Measurements from ENCODE around the gene KIAA0825.

Gene KIAA0825

DNA sequence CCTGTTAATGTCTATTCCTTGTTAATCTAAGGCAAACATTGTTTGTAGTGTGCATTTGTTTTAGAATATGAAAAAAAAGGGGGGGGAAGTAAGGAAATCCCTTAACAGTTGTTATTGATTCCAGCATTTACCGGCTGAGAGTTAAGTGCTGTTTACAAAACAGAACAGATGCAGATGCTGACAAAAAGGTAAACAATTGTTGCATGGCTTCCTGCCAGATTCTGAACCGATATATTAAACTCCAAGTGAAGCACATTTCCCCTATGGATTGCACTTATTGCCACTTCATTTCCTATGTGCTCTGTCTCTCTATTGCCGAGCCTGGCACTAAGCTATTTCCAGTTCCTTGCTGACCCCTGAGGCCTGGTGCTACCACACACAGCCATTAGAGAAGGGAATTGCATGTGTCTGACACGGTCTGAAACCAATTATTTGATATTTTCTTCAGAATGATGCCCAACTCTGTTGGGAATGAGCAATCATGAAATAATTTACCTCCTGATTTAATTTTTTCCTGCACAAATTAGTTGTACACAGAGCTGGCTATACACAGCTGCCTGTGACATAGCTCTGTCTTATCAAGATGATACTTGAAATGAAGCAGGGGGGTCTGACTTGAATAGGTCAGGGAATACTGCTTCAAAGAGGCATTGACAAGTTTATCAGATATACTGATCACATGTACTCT is 109.8 kb downstream of the KIAA0825 start:
- DNase-seq, result no peak

GRCh38 chr5:94505327-94506068 is 112.9 kb downstream of the KIAA0825 start:
- DNase-seq, result no peak

DNA sequence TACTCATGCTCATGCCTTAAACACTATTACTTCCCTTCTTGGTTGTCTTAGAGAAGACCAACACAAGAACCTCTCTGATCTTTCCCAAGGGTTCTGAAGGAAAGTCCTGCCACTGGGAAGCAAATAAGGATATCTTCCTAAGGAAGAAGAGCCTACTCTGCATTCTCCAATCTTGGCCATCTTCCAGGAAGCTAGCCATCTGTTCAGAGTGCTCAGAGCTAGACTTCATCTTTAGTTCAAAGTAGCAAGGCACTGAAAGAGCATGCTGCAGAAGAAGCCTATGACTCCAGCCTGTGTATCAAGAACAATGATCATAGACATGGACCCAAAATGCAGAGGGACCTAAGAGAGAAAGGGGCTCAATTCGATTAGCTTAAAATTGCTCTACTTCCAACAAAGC is 114.7 kb downstream of the KIAA0825 start:
- DNase-seq, result no peak

DNA sequence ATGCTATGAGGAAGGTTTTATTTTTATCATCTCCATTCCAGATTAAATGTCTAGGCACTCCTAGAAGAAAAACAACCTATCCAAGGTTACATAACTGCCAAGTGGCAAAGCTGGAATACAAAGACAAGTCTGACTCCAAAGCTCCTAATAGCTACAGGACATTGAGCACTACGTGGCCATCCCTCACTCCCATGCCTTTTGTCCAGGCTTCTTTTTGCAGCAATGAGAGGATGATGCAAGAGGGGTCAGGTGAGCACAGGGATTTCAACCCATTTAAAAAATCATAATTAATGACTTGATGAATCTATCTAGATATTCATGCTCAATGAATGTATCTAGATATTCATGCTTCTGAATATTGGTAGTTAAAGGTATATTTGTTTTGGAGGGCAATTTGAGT is 117.0 kb downstream of the KIAA0825 start:
- no peak for DNase-seq

DNA sequence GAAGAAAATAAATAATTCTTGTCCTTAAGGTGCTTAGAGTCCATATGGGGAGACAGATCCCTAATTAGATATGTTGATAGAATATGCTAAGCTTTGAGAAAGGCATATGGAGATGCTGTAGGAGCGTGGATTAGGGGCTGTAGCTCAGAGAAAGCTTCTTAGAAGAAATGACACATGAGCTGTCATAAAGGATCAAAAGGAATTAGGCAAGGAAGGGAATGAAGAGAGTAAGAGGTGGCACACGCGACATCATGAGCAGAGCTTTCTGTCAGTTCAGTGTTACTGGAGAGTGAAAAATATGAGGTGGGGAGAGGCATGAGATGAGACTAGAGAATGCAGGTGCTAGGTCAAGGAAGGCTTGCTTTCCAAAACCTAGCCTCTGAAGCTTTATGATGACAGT is 118.6 kb downstream of the KIAA0825 start:
- no peak for DNase-seq

DNA sequence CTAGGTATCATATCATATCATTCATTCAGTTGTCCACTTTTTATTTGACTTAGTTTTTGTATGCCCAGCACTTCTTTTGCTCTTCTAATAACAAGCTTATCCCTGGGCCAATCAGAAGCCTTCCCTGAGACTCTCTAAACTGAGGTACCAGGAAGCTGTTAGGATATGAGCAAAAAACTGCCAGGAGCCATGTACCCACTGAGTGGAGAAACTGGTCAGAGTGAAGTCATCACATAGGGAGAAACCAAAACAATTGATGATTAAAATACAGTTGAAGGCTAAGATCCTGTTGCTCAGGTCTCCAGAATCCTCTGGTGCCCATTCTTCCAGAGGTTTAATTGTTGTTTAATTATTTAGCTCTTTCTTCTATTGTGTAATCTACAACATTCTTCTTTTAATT is 120.2 kb downstream of the KIAA0825 start:
- DNase-seq, result no peak

DNA sequence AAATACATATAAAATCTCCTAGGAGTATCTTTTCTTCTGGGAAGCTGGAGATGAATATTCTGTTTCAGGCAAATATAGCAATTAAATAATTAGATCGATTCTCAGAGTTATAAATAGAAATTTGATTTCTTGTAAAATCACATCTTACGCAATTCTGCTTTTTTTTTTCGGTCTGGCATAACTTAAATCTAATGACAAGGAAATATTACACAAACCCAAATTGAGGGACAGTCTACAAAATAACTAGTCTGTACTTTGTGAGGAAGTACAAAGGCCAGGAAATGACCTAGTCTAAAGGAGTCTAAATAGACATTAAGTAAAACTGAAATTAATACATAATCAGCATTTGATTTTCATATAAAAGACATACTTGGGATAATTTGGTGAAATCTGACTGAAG is 133.3 kb downstream of the KIAA0825 start:
- DNase-seq, result no peak

- no peak for DNase-seq
Observed at GRCh38 chr5:94481059-94481458, 137.3 kb downstream of the KIAA0825 start.

GRCh38 chr5:94480486-94480885 is 137.9 kb downstream of the KIAA0825 start:
- DNase-seq, result no peak

DNA sequence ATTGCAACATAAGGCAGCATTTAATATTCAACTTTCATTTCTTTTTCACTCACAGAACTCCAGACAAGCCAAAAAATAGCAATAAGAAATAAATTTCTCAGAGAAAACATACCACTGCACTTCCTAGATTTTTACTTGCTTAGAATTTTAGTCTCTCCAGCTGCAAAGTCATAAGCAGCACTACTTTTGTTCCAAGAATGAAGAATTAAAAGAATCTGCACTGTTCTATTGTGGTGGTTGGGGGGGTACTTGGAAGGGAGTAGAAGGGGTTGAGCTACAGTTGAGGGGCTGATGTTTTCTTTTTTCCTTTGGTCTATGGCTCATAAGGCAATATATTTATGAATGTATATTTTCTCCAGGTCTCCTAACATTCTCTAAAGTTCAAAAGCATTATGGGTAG is 144.5 kb downstream of the KIAA0825 start:
- DNase-seq, result no peak

- DNase-seq, result no peak
Observed at GRCh38 chr5:94471521-94471920, 146.9 kb downstream of the KIAA0825 start.

DNA sequence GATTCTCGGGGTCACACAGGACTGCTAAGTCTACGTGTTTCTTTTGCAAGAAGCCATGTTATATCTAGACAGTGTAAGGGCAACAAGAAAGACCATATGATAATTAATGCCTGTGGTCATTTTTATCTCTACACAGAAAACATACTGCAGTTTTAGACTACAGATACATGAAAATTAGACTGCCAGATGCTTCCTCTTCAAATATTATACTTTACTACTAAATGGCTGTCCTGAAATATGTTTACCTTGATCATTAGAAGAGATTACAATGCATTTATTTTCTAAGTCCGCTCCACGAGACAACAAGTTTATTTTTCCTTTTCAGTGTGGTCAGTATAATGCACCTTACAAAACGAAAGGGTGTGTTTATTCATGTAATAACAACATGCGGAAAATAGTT is 147.6 kb downstream of the KIAA0825 start:
- DNase-seq, result no peak

GRCh38 chr5:94469894-94470329 is 148.5 kb downstream of the KIAA0825 start:
- DNase-seq, result no peak

DNA sequence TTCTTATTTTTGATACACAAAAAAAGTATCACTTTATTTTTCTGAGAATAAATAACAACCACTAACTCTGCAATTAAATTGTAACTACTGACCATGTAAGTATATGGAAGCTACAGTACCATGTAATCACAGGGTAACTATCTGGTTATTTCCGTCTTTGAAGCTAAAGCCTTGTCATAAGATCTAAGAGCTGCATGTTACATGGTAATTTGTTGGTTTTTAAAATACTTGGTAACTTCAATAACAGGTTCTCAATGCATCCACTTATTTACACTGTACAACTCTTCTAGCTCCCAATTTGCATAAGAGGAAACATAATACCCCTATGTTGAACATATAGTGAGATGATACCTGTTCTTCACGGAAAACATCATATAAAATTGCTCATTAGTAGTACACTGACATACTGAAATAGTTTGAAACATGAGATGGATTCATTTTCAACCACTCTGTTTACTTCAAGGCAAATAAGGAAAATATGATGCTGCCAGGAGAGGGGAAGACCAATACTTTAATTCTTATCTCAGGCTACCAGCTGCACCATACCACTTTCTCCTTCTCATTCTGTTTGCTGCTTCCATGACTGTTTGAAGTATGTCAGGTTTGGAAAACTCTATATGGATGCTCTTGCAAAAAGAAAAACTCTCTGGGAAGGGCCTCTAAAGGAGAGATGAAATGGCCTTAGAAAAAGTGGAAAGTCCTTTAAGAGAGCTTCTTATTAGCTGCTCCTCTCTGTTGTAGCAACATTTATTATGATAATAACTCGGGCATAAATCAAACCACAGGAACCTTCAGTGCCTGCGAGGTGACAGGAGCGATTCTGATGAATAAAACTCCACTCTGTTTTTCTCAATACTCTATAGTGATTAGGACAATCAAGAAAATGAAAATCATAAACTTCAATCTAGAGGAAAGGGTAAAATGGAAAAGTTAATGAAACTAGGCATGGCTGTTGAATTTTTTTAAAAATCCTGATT is 150.2 kb downstream of the KIAA0825 start:
- no peak for DNase-seq

GRCh38 chr5:94467346-94467953 is 151.0 kb downstream of the KIAA0825 start:
- DNase-seq, result no peak

DNA sequence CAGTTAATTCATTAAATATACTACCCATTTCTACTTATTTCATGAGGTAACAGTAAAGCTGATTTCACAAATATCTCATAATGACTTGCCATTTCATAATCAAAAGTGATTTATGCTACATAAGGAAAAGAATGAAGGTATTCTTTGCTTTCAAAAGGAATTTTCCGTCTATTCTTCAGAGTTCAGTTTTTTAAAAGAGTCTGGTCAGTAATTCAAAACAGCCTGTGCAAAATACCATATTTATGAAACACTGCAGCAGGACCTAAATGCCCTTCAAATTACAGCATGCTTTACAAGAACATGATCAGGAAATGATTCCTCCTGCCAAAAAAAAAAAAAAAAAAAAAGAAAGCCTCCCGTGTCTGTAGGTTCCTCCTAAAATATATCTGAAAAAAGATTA is 154.7 kb downstream of the KIAA0825 start:
- no peak for DNase-seq

GRCh38 chr5:94461131-94461530 is 157.3 kb downstream of the KIAA0825 start:
- DNase-seq, result no peak

DNA sequence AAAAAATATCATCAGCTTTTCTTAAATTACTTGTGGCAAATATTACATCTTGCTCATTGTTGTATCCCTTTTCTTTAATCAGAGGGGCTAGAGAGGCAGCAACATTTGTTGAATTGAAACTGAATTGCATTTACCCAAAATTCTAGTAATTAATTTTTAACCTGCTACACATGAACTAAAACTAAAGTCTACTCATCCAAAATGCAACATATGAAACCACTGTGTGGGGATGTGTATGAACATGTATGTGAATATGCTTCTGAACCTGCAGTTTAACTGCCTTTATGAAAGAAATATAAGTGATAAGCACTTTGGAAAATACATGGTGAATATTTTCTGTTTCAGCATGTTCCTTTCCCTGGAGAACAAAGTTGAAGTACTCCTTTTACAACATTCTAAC is 158.5 kb downstream of the KIAA0825 start:
- DNase-seq, result no peak

DNA sequence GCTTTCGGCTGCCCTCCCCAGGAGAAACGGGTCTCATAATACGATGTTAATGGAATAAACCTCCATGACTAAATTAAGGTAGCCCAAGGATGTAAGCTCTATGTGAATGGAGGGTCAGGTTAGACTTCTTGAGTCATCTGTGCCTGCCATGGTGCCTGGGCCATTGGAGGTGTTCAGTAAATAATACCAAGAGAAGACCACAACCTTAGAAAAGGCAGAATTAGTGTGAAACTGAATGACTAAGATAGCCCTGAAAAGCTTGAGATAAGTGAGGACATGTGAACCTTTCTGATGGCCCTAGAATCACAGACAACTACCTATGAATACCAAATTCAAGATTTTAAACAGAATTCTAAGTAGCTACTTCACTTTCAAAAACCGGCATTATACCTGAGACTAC is 160.6 kb downstream of the KIAA0825 start:
- no peak for DNase-seq

DNA sequence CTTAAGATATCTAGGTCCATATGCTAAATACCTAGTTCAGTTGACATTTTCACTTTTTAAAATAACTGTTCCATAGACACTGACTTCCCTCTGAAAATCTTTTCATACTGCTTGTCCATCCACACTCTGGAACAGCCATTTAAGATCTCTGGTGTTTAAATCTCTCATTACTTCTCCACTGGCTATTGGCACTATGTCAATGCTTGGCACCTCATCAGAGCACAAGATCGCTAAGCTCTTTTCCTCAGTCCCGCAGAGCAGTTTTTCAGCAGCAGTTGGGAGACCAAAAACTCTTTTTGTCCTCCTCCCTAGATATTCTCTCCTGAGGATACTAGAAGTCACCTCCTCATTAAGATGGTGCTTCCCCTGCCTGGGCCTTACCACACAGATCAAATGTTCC is 172.7 kb downstream of the KIAA0825 start:
- no peak for DNase-seq

DNA sequence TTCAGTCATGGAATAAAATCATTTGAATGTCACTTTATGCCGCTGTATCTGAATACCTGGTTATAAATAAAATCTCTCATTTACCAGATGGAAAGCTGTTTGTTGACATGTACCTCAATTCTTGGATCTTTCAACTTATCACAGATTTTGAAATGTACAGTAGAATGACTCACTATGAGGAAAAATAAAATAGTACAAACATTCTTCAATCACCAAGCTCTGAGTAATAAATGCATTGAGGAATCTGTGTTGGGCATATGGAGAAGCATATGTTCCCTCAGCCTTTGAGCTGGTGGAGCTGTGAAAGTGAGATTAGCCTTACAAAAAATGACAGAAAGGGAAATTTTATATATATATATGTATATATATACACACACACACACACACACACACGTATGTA is 175.4 kb downstream of the KIAA0825 start:
- DNase-seq, result no peak

DNA sequence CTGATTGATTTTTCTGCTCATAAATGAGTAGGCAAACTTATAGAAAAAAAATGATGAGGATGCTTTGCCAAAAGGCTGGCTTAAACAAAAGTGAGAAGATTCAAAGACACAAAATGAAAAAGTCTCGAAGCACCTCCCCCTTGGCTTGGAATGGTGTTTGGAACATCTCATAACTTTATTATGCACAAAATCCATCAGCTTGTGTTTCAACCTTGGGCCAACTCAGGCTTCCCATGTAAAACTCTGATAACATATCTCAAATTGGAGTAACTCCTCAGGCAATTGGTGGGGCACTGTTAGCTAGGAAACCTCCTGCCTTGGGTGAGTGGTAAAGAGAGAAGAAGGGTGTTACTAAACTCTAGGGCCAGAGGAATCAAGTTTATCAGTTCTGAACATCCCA is 176.3 kb downstream of the KIAA0825 start:
- no peak for DNase-seq

DNA sequence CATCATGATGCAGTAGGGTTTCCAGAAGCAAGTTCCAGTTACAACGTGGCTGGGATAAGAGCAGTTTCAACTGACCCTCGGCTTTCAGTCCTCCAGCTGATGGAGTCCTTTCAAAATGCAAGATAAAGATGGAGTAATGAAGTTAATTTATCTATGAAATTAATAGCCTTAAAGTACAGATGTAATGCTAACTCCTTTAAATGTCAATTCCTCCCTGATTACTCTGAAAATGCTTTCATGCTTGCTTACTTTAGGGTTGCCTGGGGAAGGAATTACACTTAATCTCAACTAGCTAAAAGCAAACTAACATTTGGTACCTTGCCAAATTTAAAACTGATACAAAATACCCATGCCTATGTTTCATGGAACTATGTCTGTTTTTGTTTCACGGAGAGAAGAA is 178.4 kb downstream of the KIAA0825 start:
- no peak for DNase-seq
